ENCODE results near the gene DOC2B. TPM values are rescaled to one million over a fixed set of nuclear protein-coding genes. Genes with fewer than 3 reads are reported as not detected.
"Not testable (repeated sequence)": the region's sequence is repeated elsewhere in the genome, so short reads cannot be mapped to it uniquely, and the experiment has no call there.

The DOC2B gene
- polyA plus RNA-seq, 1 donor (not counting 4 experiments of a cell fraction or from before 2014, with no cell fraction given), result not detected

DNA sequence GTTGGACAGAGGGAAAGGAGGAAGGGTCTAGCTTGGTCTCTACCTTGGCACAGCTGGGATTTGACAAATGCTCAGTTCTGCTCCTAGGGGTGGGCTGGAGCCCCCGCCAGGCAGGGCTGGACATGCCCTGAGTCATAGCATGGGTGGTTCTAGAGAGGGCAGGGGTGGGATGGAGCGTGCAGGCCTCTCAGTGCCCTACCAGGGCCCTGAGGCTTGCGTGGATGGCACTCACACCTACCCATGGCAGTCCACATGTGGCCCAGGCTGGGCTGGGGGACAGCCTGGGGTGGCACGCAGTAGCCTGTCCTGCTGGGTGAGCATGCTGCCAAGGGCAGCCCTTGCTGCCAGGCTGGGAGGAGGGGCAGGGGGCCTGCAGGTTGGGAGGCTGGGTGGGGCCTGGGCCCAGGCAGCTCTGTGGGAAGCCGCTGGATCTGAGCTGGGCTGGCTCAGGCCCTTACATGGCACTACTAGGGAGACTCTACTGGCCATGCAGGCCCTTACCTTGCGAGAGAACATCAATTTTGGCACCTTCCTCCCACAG, 11.2 kb downstream of the DOC2B start:
- no peaks in the 10 kb centered on the region for H4K20me1 ChIP-seq (ENCODE audit: control insufficient read depth, extremely low read depth, insufficient read depth, low read length)
- H3K9me3 ChIP-seq (ENCODE audit: control insufficient read depth, low read depth, low read length), result no peaks in the 10 kb centered on the region
- peaks cover 4% of the 10 kb centered on the region for H3K27me3 ChIP-seq (ENCODE audit: control insufficient read depth, extremely low read depth, insufficient read depth, low read length)
- dilution Hi-C loops (cut with MboI; ENCODE audit: extremely low pct_ligation_motif_present, low sequenced_read_pairs), result no loop called here
- H3K4me3 ChIP-seq (ENCODE audit: control insufficient read depth in 2 of 3, extremely low read depth in 1 of 3, insufficient read depth in 2 of 3, low read depth in 1 of 3, low read length in 3 of 3), result no peak overlapping the region
- H3K27ac ChIP-seq (ENCODE audit: control insufficient read depth, insufficient read depth, low read length), result no peak overlapping the region
- H3K9me1 ChIP-seq (ENCODE audit: control insufficient read depth, extremely low read depth, insufficient read depth, low read length), result no peaks in the 10 kb centered on the region
- DNase-seq (ENCODE audit: low read depth, low spot score), result no peak
- H3K4me2 ChIP-seq (ENCODE audit: control insufficient read depth, extremely low read depth, insufficient read depth, low read depth, low read length), result no peak overlapping the region
- TF ChIP-seq EZH2 (IDR thresholded peaks at IDR 0.05; ENCODE audit: low read length), result no peak
- TF ChIP-seq, protein P1, sequence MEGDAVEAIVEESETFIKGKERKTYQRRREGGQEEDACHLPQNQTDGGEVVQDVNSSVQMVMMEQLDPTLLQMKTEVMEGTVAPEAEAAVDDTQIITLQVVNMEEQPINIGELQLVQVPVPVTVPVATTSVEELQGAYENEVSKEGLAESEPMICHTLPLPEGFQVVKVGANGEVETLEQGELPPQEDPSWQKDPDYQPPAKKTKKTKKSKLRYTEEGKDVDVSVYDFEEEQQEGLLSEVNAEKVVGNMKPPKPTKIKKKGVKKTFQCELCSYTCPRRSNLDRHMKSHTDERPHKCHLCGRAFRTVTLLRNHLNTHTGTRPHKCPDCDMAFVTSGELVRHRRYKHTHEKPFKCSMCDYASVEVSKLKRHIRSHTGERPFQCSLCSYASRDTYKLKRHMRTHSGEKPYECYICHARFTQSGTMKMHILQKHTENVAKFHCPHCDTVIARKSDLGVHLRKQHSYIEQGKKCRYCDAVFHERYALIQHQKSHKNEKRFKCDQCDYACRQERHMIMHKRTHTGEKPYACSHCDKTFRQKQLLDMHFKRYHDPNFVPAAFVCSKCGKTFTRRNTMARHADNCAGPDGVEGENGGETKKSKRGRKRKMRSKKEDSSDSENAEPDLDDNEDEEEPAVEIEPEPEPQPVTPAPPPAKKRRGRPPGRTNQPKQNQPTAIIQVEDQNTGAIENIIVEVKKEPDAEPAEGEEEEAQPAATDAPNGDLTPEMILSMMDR (optimal IDR thresholded peaks at IDR 0.05 in 1 of 3, IDR thresholded peaks at IDR 0.05 in 1 of 3, conservative IDR thresholded peaks at IDR 0.05 in 1 of 3; ENCODE audit: extremely low read depth in 1 of 3, insufficient read depth in 2 of 3, low read length in 3 of 3), result no peak
- H3K79me2 ChIP-seq (ENCODE audit: control insufficient read depth, insufficient read depth, low read length), result no peaks in the 10 kb centered on the region
- H3K9ac ChIP-seq (ENCODE audit: control insufficient read depth, extremely low read depth, insufficient read depth, low read length), result no peak overlapping the region
- no peaks in the 10 kb centered on the region for H3K36me3 ChIP-seq (ENCODE audit: control insufficient read depth in 2 of 2, extremely low read depth in 1 of 2, insufficient read depth in 2 of 2, low read length in 2 of 2)
- H3K4me1 ChIP-seq (ENCODE audit: control insufficient read depth, extremely low read depth, insufficient read depth, low read length), result no peaks in the 10 kb centered on the region
- no peak for FAIRE-seq
- H2AFZ ChIP-seq (ENCODE audit: control insufficient read depth, low read length), result no peak overlapping the region

DNA sequence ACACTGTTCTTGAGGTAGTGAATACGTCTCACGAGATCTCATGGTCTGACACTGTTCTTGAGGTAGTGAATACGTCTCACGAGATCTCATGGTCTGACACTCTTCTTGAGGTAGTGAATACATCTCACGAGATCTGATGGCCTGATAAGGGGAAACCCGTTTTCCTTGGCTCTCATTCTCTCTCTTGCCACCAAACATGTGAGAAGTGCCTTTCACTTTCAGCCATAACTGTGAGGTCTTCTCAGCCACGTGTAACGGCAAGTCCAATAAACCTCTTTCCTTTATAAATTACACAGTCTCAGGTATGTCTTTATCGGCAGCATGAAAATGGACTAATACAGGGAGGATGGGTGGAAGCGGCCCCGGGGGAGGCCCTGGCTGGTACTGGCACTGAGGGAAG, 12.8 kb downstream of the DOC2B start:
- H3K27ac ChIP-seq (ENCODE audit: control insufficient read depth, insufficient read depth, low read length); H3K27me3 ChIP-seq (ENCODE audit: control insufficient read depth, extremely low read depth, insufficient read depth, low read length); H3K4me2 ChIP-seq (ENCODE audit: control insufficient read depth, extremely low read depth, insufficient read depth, low read depth, low read length); H3K9me1 ChIP-seq (ENCODE audit: control insufficient read depth, extremely low read depth, insufficient read depth, low read length); H4K20me1 ChIP-seq (ENCODE audit: control insufficient read depth, extremely low read depth, insufficient read depth, low read length); H3K79me2 ChIP-seq (ENCODE audit: control insufficient read depth, insufficient read depth, low read length); H3K9ac ChIP-seq (ENCODE audit: control insufficient read depth, extremely low read depth, insufficient read depth, low read length); H2AFZ ChIP-seq (ENCODE audit: control insufficient read depth, low read length); H3K9me3 ChIP-seq (ENCODE audit: control insufficient read depth, low read depth, low read length); H3K4me3 ChIP-seq (ENCODE audit: control insufficient read depth in 2 of 3, extremely low read depth in 1 of 3, insufficient read depth in 2 of 3, low read depth in 1 of 3, low read length in 3 of 3); DNase-seq (ENCODE audit: low read depth, low spot score); FAIRE-seq; H3K36me3 ChIP-seq (ENCODE audit: control insufficient read depth in 2 of 2, extremely low read depth in 1 of 2, insufficient read depth in 2 of 2, low read length in 2 of 2); H3K4me1 ChIP-seq (ENCODE audit: control insufficient read depth, extremely low read depth, insufficient read depth, low read length); dilution Hi-C loops (cut with MboI; ENCODE audit: extremely low pct_ligation_motif_present, low sequenced_read_pairs): not testable (repeated sequence)

DNA sequence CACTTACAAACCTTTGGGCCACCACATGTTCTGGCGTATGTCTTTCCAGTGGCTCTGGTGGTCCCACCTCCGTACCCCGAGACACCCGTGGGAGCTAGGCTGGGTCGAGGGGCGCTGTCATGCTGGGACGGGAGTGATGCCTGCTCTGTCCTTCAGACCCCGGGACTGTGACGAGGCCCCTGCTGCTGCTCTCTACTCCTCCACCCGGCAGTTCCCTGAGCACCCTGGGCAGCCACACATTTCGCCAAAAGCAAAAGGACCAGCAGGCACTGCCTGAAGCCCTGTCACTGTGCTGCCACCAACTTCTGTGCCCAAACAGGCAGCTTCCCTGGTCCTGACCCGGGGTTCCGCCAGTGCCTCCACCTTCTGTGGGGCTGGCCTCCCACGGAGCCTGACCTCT, 15.5 kb downstream of the DOC2B start:
- no peak overlapping the region for H3K9ac ChIP-seq (ENCODE audit: control insufficient read depth, extremely low read depth, insufficient read depth, low read length)
- no peaks in the 10 kb centered on the region for H4K20me1 ChIP-seq (ENCODE audit: control insufficient read depth, extremely low read depth, insufficient read depth, low read length)
- dilution Hi-C loops (cut with MboI; ENCODE audit: extremely low pct_ligation_motif_present, low sequenced_read_pairs), result no loop called here
- no peak overlapping the region for H3K4me2 ChIP-seq (ENCODE audit: control insufficient read depth, extremely low read depth, insufficient read depth, low read depth, low read length)
- peaks cover 6% of the 10 kb centered on the region for H3K27me3 ChIP-seq (ENCODE audit: control insufficient read depth, extremely low read depth, insufficient read depth, low read length)
- DNase-seq (ENCODE audit: low read depth, low spot score) (no peak), FAIRE-seq (no peak)
- H3K9me1 ChIP-seq (ENCODE audit: control insufficient read depth, extremely low read depth, insufficient read depth, low read length), result no peaks in the 10 kb centered on the region
- TF ChIP-seq EZH2 (IDR thresholded peaks at IDR 0.05; ENCODE audit: low read length), result no peak
- TF ChIP-seq, protein P1 (optimal IDR thresholded peaks at IDR 0.05 in 1 of 3, IDR thresholded peaks at IDR 0.05 in 1 of 3, conservative IDR thresholded peaks at IDR 0.05 in 1 of 3; ENCODE audit: extremely low read depth in 1 of 3, insufficient read depth in 2 of 3, low read length in 3 of 3), result no peak
- no peaks in the 10 kb centered on the region for H3K9me3 ChIP-seq (ENCODE audit: control insufficient read depth, low read depth, low read length)
- H3K27ac ChIP-seq (ENCODE audit: control insufficient read depth, insufficient read depth, low read length), result no peak overlapping the region
- no peaks in the 10 kb centered on the region for H3K36me3 ChIP-seq (ENCODE audit: control insufficient read depth in 2 of 2, extremely low read depth in 1 of 2, insufficient read depth in 2 of 2, low read length in 2 of 2)
- H3K4me1 ChIP-seq (ENCODE audit: control insufficient read depth, extremely low read depth, insufficient read depth, low read length), result no peaks in the 10 kb centered on the region
- H3K79me2 ChIP-seq (ENCODE audit: control insufficient read depth, insufficient read depth, low read length), result no peaks in the 10 kb centered on the region
- no peak overlapping the region for H3K4me3 ChIP-seq (ENCODE audit: control insufficient read depth in 2 of 3, extremely low read depth in 1 of 3, insufficient read depth in 2 of 3, low read depth in 1 of 3, low read length in 3 of 3)
- H2AFZ ChIP-seq (ENCODE audit: control insufficient read depth, low read length), result no peak overlapping the region
